Inflammatory macrophage treated with lipopolysaccharide for 1 hour (primary cell): ENCODE data around the gene ARHGAP30.
"Not testable (repeated sequence)": the region's sequence is repeated elsewhere in the genome, so short reads cannot be mapped to it uniquely, and the experiment has no call there.

Source experiments
- DNase-seq, 2 donors: peaks; one replicate each; pipeline ENCODE4 v3.0.0-alpha.2; 2020 to 2022

Gene ARHGAP30

GRCh38 chr1:161037661-161038522 is 31.8 kb downstream of the ARHGAP30 start:
- DNase-seq: no peak

- DNase-seq: no peak
These were observed 35.9 kb downstream of the ARHGAP30 start for GRCh38 chr1:161033751-161034150.

DNA sequence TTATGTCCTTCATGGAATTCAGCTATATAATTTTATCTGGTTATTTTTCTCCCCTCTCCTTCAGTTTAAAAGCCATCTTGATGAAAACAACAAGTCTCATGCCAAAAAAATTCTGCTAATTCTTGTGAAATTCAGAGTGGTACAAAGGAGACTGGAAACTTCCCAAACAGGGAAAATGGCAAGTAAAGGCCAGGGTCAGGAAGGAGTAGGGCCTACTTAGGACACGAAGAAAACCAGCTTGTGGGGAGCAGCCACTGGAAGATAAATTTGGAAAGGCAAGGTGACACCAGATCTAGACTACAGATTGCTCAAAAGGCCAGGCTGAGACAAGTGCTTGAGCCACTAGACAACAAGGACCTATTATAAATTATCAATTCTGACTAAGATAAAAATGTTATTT is 37.3 kb downstream of the ARHGAP30 start:
- no peak for DNase-seq

GRCh38 chr1:161031874-161032273 is 37.8 kb downstream of the ARHGAP30 start:
- no peak for DNase-seq

- DNase-seq: not testable (repeated sequence)
These were observed 40.2 kb downstream of the ARHGAP30 start for GRCh38 chr1:161029466-161029865.

DNA sequence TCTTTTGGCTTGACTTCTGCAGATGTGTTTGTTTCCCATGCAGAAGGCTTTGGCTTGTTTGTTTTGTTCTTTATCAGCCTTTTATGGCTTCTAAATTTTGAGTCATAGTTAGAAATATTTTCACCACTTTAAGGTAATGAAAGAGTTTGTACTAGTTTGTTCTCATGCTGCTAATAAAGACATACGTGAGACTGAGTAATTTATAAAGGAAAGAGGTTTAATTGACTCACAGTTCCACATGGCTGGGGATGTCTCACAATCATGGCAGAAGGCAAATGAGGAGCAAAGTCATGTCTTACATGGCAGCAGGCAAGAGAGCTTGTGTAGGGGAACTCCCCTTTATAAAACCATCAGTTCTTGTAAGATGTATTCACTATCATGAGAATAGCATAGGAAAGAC is 42.7 kb downstream of the ARHGAP30 start:
- DNase-seq: not testable (repeated sequence)

DNA sequence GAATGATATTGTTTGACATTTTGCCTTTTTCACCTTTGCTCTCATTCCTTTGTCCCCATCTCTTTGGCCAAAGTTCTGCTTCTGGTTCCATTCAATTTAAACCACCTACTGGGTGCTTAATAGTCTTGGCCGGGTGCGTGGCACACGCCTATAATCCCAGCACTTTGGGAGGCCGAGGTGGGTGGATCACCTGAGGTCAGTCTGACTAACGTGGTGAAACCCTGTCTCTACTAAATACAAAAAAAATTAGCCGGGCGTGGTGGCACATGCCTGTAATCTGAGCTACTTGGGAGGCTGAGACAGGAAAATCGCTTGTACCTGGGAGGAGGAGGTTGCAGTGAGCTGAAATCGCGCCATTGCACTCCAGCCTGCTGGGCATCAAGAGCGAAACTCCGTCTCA is 47.3 kb downstream of the ARHGAP30 start:
- DNase-seq: not testable (repeated sequence)

DNA sequence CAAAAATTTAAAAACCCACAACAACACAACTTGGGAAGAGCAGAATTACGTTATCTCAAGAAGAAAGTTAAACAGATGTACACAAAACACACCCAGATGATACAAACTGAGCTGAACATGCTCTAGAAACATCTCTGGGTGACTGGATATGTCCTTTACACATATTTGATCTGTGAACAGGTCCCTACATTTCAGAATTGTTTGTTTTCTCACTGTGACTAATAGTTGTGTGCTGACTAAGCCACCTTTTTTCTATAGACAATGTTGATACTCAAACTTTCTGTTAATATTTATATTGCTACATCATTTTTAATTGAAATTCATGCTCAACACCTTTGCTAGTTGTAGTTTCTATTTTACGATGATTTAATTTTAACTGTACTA is 47.7 kb downstream of the ARHGAP30 start:
- no peak for DNase-seq

DNA sequence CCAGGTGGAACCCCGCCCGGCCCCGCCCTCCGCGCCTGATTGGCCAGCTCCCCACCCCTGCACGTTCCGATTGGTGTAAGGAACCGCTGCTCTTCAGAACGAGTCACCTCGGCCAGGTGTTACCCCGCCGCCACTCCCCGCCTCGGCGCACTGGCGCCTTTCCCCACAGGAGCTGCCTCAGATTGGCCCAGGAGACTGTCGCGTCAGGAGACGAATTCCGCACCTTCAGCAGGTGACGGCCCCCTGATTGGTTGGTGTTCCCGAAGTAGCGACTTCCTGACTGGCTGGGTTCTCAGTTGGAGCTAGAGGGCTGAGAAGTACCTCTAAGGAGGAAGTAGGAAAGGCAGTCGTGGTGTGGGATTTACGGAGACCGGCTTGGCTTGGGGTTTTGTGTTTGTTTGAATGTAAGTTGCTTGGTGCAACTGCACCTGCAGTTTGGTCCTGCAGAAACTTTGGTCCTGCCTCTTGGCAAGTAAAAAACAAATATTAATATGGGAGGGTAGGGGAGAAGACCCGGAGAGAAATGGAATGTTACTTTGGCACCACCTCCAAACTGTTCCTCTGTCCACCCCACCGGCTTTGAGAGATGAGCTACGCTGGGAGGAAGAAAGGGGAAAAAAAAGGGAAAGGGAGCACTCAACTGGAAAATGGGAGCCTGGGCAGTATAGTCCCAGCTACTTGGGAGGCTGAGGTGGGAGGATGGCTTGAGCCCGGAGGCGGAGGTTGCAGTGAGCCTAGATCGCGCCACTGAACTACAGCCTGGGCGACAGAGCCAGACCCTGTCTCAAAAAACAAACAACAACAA is 48.3 kb downstream of the ARHGAP30 start:
- DNase-seq: peak; percentile 57 to 77

GRCh38 chr1:161020509-161021164 is 49.1 kb downstream of the ARHGAP30 start, which contains the start of gene F11R:
TSS of gene F11R (minus strand) at chr1:161021152. CDS start at chr1:161021073, 79 bp downstream.
- peak; percentile 26 to 54 for DNase-seq

DNA sequence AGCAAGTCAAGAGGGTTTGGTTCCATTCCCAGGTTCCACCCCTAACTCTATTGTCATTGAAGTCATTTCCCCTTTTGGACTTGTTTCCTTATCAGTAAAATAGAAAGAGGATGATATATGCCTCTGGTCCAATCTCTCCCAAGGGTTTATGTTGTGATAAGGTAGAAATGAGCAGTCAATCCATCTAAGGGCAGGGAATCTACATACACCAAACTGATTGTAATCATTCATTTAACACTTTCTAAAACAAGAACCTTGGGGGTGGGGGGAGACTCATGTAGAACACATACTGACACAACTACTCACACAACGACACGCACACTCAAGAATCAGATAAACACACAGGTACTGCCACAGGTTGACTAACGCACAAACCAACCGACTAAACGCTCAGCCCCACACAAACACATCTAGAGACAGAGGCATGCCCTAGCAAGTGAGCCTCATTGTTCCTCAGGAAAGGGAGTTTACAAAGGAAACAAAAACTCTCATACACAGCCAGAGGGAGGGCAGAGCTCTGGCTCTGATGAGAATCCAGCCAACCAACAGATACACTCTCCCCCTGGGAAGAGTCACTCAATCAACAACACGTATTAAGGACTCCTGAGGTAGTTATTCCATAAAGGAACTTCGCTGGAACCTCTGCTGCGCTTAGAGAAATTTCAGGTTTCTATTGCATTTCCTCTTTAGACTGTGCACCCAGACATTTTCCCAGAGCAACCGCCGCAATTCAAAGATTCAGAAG is 49.8 kb downstream of the ARHGAP30 start:
- DNase-seq: no peak

DNA sequence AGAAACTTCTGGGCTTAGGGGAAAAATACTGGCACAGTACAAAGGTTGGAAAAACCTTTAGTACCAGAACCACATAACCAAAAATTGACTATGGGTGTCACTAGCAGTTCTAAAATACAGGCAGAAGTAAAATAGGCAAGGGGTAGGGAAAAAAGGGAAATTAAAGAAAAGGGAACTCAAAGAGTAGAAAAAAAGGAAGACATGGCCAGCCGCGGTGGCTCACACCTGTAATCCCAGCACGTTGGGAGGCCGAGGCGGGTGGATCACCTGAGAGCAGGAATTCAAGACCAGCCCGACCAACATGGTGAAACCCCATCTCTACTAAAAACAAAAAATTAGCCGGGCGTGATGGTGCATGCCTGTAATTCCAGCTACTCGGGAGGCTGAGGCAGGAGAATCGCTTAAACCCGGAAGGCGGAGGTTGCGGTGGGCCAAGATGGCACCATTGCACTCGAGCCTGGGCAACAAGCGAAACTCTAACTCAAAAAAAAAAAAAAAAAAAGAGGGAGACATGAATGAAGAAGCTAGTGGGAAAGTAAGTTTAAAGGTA is 50.5 kb downstream of the ARHGAP30 start:
- not testable (repeated sequence) for DNase-seq

DNA sequence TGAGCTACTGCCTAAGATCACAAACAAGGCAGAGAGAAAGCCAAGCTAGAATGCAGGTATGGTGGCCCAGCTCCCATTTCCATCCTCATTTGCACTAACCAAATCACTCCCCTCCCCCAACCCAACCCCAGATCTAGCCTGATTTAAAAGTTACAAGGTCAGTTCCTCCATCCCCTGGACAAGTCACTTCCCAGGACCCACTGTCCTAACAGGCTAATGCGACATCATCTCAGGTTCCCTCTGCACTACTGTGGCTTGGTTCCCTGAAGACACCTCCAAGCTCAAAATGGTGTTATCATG is 51.1 kb downstream of the ARHGAP30 start:
- no peak for DNase-seq

DNA sequence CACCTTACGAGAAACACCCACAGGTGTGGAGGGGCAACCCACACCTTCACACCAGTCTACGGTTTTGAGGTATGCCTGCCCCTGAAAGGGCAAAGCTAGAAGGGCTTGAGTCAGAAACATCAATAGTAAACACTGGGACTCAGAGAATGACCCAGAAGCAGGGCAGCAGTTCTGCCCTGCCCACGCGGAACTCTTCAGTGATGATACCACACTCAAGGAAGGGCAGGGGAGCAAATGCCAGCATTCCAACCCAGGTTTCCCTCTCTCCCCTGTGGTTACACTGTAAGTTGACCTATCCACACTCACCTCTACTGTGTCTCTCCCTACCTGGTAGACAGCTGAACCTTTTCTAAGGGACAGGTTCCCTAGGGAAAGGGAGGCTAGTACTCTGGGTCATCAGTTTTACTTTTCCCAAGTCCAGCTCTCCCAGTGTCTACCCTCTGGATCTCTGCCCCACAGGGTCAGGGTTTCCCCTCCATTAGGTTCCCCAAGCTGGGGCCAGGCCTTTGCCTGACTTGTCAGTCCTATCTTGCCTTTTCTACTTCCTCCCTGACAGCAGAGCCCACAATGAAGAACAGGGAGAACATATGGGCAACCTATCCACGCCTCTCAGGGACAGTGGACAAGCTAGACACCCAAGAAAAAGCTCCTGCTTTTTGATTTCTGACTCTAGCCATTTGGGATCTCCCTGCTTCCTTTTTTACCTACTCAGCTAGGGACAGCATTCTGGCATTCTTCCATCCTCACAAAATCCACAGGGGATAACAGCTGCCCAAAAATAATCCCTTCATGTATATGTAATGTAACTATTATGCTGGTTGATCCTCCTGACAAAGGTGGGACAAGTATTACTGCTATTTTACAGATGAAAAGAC is 51.7 kb downstream of the ARHGAP30 start:
- DNase-seq: peak; percentile 34 to 49

DNA sequence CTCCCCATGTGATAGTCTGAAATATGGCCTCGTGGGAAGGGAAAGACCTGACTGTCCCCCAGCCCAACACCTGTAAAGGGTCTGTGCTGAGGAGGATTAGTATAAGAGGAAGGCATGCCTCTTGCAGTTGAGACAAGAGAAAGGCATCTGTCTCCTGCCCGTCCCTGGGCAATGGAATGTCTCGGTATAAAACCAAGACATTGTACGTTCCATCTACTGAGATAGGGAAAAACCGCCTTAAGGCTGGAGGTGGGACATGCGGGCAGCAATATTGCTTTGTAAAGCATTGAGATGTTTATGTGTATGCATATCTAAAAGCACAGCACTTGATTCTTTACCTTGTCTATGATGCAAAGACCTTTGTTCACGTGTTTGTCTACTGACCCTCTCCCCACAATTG is 52.5 kb downstream of the ARHGAP30 start:
- not testable (repeated sequence) for DNase-seq

DNA sequence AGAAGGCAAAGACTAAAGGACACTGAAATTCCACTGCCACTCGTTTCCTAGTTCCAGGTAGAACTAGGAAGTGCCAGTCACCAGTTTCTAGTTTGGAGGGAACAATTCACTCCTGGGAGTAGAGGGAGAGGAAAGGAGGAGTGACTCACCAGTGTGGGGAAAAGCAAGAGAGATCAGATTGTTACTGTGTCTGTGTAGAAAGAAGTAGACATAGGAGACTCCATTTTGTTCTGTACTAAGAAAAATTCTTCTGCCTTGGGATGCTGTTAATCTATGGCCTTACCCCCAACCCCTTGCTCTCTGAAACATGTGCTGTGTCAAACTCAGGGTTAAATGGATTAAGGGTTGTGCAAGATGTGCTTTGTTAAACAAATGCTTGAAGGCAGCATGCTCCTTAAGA is 53.0 kb downstream of the ARHGAP30 start:
- not testable (repeated sequence) for DNase-seq

GRCh38 chr1:161013488-161014230 is 56.0 kb downstream of the ARHGAP30 start:
- DNase-seq: peak; percentile 93 to 96

- peak in 1 of 2 donors; percentile 91 for DNase-seq
These were observed 56.6 kb downstream of the ARHGAP30 start for GRCh38 chr1:161013131-161013487.

- DNase-seq: no peak
These were observed 57.3 kb downstream of the ARHGAP30 start for GRCh38 chr1:161012420-161012819.

DNA sequence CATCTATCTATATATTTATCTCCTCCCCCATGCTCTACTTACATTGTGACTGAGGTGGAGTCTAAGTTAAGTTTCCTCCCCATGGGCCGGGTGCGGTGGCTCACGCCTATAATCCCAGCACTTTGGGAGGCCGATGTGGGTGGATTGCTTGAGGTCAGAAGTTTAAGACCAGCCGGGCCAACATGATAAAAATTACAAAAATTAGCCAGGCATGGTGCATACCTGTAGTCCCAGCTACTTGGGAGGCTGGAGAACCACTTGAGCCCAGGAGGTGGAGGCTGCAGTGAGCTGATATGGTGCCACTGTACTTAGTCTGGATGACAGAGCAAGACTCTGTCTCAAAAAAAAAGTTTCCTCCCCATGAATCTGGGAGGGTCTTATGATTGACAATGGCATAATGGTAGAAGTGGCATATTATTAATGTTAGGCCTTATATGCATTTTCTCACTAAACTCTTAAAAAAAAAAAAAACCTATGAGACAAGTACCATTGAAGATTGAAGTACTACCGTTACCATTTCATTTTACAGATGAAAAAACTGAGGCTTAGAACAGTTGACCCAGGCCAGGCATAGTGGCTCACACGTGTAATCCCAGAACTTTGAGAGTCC is 60.0 kb downstream of the ARHGAP30 start:
- DNase-seq: no peak
